ENCODE results near the gene PNRC1.
"Not testable (repeated sequence)": the region's sequence is repeated elsewhere in the genome, so short reads cannot be mapped to it uniquely, and the experiment has no call there.

The PNRC1 gene

DNA sequence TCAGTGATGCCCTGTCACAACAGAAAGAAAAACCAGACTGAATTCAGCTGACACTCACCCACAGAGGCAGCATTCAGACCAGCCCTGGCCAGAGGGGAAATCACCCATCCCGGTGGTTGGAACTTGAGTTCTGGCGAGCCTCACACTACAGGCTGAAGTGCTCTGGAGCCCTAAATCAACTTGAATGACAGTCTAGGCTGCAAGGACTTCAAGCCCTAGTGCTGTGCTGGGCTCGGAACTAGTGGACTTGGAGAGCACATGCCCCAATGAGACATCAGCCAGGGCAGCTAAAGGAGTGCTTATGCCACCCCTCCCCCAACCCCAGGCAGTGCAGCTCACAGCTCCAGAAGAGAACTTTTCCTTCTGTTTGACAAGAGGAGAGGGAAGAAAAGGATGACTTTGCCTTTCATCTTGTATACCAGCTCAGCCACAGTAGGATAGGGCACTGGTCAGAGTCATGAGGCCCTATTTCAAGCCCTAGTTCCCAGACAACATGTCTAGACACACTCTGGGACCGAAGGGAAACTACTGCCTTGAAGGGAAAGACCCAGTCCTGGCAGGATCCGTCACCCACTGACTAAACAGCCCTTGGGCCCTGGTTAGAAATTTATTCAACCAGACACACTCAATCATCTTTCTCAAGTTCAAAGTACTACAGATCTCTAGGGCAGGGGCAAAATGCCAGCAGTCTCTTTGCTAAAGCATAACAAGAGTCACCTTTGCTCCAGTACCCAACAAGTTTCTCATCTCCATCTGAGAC lies 43.2 kb upstream of the PNRC1 start:
- TF ChIP-seq ZFP3 (CRISPR knock-in tag; IDR thresholded peaks at IDR 0.05): no peak
- TF ChIP-seq TCF4 (CRISPR knock-in tag; IDR thresholded peaks at IDR 0.05; ENCODE audit: borderline replicate concordance): no peak
- TF ChIP-seq, protein P1, sequence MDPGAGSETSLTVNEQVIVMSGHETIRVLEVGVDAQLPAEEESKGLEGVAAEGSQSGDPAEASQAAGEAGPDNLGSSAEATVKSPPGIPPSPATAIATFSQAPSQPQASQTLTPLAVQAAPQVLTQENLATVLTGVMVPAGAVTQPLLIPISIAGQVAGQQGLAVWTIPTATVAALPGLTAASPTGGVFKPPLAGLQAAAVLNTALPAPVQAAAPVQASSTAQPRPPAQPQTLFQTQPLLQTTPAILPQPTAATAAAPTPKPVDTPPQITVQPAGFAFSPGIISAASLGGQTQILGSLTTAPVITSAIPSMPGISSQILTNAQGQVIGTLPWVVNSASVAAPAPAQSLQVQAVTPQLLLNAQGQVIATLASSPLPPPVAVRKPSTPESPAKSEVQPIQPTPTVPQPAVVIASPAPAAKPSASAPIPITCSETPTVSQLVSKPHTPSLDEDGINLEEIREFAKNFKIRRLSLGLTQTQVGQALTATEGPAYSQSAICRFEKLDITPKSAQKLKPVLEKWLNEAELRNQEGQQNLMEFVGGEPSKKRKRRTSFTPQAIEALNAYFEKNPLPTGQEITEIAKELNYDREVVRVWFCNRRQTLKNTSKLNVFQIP (CRISPR knock-in tag; IDR thresholded peaks at IDR 0.05; ENCODE audit: borderline replicate concordance, low read depth): no peak
- no peak for TF ChIP-seq ZC3H10 (CRISPR knock-in tag; IDR thresholded peaks at IDR 0.05)
- TF ChIP-seq, protein P2, sequence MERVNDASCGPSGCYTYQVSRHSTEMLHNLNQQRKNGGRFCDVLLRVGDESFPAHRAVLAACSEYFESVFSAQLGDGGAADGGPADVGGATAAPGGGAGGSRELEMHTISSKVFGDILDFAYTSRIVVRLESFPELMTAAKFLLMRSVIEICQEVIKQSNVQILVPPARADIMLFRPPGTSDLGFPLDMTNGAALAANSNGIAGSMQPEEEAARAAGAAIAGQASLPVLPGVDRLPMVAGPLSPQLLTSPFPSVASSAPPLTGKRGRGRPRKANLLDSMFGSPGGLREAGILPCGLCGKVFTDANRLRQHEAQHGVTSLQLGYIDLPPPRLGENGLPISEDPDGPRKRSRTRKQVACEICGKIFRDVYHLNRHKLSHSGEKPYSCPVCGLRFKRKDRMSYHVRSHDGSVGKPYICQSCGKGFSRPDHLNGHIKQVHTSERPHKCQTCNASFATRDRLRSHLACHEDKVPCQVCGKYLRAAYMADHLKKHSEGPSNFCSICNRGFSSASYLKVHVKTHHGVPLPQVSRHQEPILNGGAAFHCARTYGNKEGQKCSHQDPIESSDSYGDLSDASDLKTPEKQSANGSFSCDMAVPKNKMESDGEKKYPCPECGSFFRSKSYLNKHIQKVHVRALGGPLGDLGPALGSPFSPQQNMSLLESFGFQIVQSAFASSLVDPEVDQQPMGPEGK (CRISPR knock-in tag; IDR thresholded peaks at IDR 0.05; ENCODE audit: borderline replicate concordance): no peak
- TF ChIP-seq ZFP30 (CRISPR knock-in tag; IDR thresholded peaks at IDR 0.05): no peak
- TF ChIP-seq, protein P3, sequence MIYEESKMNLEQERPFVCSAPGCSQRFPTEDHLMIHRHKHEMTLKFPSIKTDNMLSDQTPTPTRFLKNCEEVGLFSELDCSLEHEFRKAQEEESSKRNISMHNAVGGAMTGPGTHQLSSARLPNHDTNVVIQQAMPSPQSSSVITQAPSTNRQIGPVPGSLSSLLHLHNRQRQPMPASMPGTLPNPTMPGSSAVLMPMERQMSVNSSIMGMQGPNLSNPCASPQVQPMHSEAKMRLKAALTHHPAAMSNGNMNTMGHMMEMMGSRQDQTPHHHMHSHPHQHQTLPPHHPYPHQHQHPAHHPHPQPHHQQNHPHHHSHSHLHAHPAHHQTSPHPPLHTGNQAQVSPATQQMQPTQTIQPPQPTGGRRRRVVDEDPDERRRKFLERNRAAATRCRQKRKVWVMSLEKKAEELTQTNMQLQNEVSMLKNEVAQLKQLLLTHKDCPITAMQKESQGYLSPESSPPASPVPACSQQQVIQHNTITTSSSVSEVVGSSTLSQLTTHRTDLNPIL (CRISPR knock-in tag; IDR thresholded peaks at IDR 0.05; ENCODE audit: low read depth): no peak
- TF ChIP-seq OSR1 (CRISPR knock-in tag; IDR thresholded peaks at IDR 0.05): no peak
- TF ChIP-seq GLIS3 (CRISPR knock-in tag; IDR thresholded peaks at IDR 0.05): no peak
- no peak for TF ChIP-seq ZNF565 (CRISPR knock-in tag; conservative IDR thresholded peaks at IDR 0.05; ENCODE audit: low read depth)
- no peak for ATAC-seq

DNA sequence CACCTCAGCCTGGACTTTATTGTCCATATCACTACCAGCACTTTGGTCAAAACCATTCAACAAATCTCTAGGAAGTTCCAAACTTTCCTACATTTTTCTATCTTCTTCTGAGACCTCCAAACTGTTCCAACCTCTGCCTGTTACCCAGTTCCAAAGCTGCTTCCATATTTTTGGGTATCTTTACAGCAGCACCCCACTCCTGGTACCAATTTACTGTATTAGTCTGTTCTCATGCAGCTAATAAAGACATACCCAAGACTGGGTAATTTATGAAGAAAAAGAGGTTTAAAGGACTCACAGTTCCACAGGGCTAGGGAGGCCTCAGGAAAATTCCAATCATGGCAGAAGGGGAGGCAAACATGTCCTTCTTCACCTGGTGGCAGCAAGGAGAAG lies 42.7 kb upstream of the PNRC1 start:
- not testable (repeated sequence) for ATAC-seq

DNA sequence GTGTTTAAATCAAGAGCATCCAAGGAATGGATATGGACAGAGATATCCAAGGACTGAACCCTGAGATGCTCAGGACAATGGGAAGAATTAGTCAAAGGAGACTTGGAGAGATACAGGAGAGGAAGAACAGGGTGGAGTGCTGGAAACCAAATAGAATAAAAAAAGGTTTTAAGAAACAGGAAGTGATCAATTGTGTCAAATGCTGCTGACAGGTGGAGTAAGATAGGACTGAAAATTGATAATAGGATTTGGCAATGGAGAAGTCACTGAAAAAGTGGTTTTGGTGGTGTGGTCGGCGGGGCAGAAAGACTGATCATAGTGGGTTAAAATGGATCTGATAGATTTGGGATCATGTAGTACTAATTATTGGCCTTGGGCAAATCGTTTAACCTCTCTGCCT lies 37.9 kb upstream of the PNRC1 start:
- ATAC-seq: no peak
- TF ChIP-seq, protein P1 (CRISPR knock-in tag; IDR thresholded peaks at IDR 0.05; ENCODE audit: borderline replicate concordance, low read depth): no peak
- TF ChIP-seq GLIS3 (CRISPR knock-in tag; IDR thresholded peaks at IDR 0.05) (no peak), TOX (CRISPR knock-in tag; IDR thresholded peaks at IDR 0.05; ENCODE audit: borderline replicate concordance) (no peak), ZFP30 (CRISPR knock-in tag; IDR thresholded peaks at IDR 0.05) (no peak), PPARA (CRISPR knock-in tag; IDR thresholded peaks at IDR 0.05; ENCODE audit: borderline replicate concordance) (no peak), ZNF8 (CRISPR knock-in tag; IDR thresholded peaks at IDR 0.05) (no peak)
- TF ChIP-seq, protein P4, sequence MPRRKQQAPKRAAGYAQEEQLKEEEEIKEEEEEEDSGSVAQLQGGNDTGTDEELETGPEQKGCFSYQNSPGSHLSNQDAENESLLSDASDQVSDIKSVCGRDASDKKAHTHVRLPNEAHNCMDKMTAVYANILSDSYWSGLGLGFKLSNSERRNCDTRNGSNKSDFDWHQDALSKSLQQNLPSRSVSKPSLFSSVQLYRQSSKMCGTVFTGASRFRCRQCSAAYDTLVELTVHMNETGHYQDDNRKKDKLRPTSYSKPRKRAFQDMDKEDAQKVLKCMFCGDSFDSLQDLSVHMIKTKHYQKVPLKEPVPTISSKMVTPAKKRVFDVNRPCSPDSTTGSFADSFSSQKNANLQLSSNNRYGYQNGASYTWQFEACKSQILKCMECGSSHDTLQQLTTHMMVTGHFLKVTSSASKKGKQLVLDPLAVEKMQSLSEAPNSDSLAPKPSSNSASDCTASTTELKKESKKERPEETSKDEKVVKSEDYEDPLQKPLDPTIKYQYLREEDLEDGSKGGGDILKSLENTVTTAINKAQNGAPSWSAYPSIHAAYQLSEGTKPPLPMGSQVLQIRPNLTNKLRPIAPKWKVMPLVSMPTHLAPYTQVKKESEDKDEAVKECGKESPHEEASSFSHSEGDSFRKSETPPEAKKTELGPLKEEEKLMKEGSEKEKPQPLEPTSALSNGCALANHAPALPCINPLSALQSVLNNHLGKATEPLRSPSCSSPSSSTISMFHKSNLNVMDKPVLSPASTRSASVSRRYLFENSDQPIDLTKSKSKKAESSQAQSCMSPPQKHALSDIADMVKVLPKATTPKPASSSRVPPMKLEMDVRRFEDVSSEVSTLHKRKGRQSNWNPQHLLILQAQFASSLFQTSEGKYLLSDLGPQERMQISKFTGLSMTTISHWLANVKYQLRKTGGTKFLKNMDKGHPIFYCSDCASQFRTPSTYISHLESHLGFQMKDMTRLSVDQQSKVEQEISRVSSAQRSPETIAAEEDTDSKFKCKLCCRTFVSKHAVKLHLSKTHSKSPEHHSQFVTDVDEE (CRISPR knock-in tag; IDR thresholded peaks at IDR 0.05): no peak

DNA sequence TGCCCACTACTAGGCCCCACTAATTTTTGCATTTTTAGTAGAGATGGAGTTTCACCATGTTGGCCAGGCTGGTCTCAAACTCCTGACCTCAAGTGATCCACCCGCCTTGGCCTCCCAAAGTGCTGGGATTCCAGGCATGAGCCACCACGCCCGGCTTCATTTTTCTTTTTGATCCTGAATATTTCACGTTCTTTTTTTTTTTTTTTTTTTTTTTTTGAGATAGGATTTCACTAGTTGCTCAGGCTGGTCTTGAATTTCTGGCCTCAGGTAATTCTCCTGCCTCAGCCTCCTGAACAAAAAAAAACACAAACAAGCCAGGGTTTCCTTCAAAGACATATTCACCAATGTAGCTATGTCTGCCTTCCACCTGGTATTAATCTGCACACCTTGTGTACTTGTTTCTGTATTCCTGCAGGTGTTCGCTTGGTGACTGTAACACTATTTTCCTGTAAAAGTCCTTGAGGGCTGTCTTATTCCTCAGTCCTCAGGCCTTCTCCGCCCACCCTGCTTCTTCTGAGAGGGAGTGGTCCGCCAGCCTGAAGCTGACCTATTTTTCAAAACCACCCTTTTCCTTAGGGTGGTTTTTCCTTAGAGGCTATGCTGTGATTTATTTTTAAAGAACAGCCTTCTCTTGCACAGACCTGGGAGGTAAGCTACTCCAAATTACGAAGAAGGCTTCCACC lies 36.1 kb upstream of the PNRC1 start:
- ATAC-seq: no peak
- TF ChIP-seq PPARA (CRISPR knock-in tag; IDR thresholded peaks at IDR 0.05; ENCODE audit: borderline replicate concordance) (no peak), ZNF8 (CRISPR knock-in tag; IDR thresholded peaks at IDR 0.05) (no peak), ZNF565 (CRISPR knock-in tag; conservative IDR thresholded peaks at IDR 0.05; ENCODE audit: low read depth) (no peak), ZFP30 (CRISPR knock-in tag; IDR thresholded peaks at IDR 0.05) (no peak), ESRRG (CRISPR knock-in tag; IDR thresholded peaks at IDR 0.05) (no peak), ZC3H10 (CRISPR knock-in tag; IDR thresholded peaks at IDR 0.05) (no peak), ARNTL (CRISPR knock-in tag; IDR thresholded peaks at IDR 0.05; ENCODE audit: borderline replicate concordance, low read depth) (no peak), TCF4 (CRISPR knock-in tag; IDR thresholded peaks at IDR 0.05; ENCODE audit: borderline replicate concordance) (no peak), GLIS3 (CRISPR knock-in tag; IDR thresholded peaks at IDR 0.05) (no peak), RARB (CRISPR knock-in tag; IDR thresholded peaks at IDR 0.05) (no peak), ZNF70 (CRISPR knock-in tag; IDR thresholded peaks at IDR 0.05) (no peak), SNAI2 (CRISPR knock-in tag; IDR thresholded peaks at IDR 0.05) (no peak), ZFP3 (CRISPR knock-in tag; IDR thresholded peaks at IDR 0.05) (no peak)
- TF ChIP-seq, protein P2 (CRISPR knock-in tag; IDR thresholded peaks at IDR 0.05; ENCODE audit: borderline replicate concordance): no peak
- TF ChIP-seq, protein P3 (CRISPR knock-in tag; IDR thresholded peaks at IDR 0.05; ENCODE audit: low read depth): no peak
